MCF 10A (cell line): ENCODE measurements around the gene NDRG3. TPM values are rescaled to one million over a fixed set of nuclear protein-coding genes. Genes with fewer than 3 reads are reported as not detected.

ENCODE experiments used
- BruUV-seq: library from RNA; stranded (reverse); fragments of 400-500 nt; replicated peaks from 2 replicates; lab custom pipeline; 2021; lab: Mats Ljungman, UMichigan
- CTCF ChIA-PET: fragments of 300-600 bp; sonication (Branson Sonifier 250); formaldehyde crosslinking; extraction: SDS; loops from one replicate; lab custom pipeline; 2021; ENCODE audit warnings: antibody characterized with exemption, inconsistent platforms; lab: Yijun Ruan, JAX
- POLR2A ChIA-PET: fragments of 300-600, 350-650 bp; sonication (Branson Sonifier 250); formaldehyde crosslinking; extraction: SDS; loops from one replicate; lab custom pipeline; 2020; ENCODE audit warnings: antibody characterized with exemption, inconsistent platforms; lab: Yijun Ruan, JAX
- DNase-seq: peaks from one replicate; pipeline ENCODE4 v3.0.0-alpha.2; 2018; ENCODE audit not compliant: unreplicated experiment
- H3K27ac Mint-ChIP-seq: one replicate; pipeline ENCODE4 v1.8.0; 2022; ENCODE audit warnings: mild to moderate bottlenecking, low read depth, mixed read lengths; ENCODE audit not compliant: unreplicated experiment
- H3K27me3 Mint-ChIP-seq: one replicate; pipeline ENCODE4 v1.8.0; 2022; ENCODE audit warnings: mixed read lengths; ENCODE audit not compliant: insufficient read depth, unreplicated experiment
- H3K36me3 Mint-ChIP-seq: one replicate; pipeline ENCODE4 v1.8.0; 2022; ENCODE audit warnings: mild to moderate bottlenecking, moderate library complexity, mixed read lengths; ENCODE audit not compliant: insufficient read depth, unreplicated experiment
- H3K4me1 Mint-ChIP-seq: one replicate; pipeline ENCODE4 v1.8.0; 2022; ENCODE audit warnings: mixed read lengths; ENCODE audit not compliant: insufficient read depth, unreplicated experiment
- H3K4me3 Mint-ChIP-seq: one replicate; pipeline ENCODE4 v1.8.0; 2022; ENCODE audit warnings: mild to moderate bottlenecking, moderate library complexity, mixed read lengths; ENCODE audit not compliant: unreplicated experiment
- H3K9me3 Mint-ChIP-seq: one replicate; pipeline ENCODE4 v1.8.0; 2022; ENCODE audit warnings: mixed read lengths; ENCODE audit not compliant: unreplicated experiment
- intact Hi-C: fragments of 100-400 bp; cut with micrococcal nuclease; formaldehyde crosslinking; loops from 2 replicates; pipeline ENCODE4 v1.14.1; 2022
- total RNA-seq: library from RNA; stranded (reverse); gene quantifications from 2 replicates; pipeline ENCODE4 v1.2.3, GENCODE V29; 2022
- TF ChIP-seq, protein P1 (sequence below): fragments of 200-600 bp; IDR thresholded peaks from one replicate; pipeline ENCODE4 v1.8.0; 2022; ENCODE audit warnings: antibody characterized with exemption, mild to moderate bottlenecking; ENCODE audit not compliant: unreplicated experiment

Gene NDRG3
- total RNA-seq, 1 experiment from 2014 or later, result 10.3 TPM

DNA sequence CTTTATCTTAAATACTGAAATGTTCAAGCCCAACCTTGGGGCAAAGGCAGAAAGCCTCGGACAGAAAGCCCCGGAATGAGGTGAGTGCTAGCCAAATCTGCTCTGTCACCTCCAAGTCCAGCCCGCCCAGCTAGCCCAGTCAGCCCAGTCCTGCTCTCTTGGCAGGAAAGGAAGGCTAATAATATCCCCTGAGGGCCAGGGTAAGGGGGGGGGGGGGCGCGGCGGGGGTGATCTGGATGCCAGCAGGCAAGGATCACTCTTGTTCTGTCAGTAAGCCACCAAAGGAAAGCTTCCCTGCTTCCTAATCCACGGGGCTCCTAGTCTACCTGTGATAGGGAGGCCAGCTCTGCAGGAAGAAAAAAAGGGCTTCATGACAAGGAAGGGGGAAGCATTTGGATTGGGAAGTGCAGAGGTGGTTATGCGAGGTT is 1.1 kb downstream of the NDRG3 start:
- H3K27ac Mint-ChIP-seq, result no peak overlapping the region
- intact Hi-C loops, result no loop called here

DNA sequence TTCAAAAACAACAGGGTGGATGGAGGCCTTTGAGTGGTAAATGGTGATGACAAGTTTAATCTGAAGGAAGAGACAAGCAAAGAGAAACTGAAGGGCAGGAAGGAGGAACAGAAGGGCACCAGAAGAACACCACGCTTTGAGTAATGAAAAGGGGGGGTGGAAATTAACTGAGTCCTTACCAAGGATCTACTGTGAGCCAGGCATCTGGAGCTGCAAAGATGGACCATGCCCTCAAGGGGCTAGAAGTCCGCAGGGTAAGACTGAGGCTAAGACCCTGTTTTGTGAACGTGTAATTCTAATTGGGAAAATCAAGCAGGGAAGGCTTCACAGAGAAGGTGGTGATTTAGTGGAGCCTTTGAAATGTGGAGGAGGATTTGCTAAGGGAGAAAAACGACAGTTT is 1.6 kb downstream of the NDRG3 start:
- Mint-ChIP-seq H3K36me3 (peaks cover 7% of the 10 kb centered on the region), H3K4me3 (peak overlapping the region; percentile 86), H3K27me3 (no peaks in the 10 kb centered on the region), H3K27ac (no peak overlapping the region), H3K9me3 (no peaks in the 10 kb centered on the region), H3K4me1 (peaks cover 15% of the 10 kb centered on the region)
- intact Hi-C loops, result no loop called here
- TF ChIP-seq, protein P1, sequence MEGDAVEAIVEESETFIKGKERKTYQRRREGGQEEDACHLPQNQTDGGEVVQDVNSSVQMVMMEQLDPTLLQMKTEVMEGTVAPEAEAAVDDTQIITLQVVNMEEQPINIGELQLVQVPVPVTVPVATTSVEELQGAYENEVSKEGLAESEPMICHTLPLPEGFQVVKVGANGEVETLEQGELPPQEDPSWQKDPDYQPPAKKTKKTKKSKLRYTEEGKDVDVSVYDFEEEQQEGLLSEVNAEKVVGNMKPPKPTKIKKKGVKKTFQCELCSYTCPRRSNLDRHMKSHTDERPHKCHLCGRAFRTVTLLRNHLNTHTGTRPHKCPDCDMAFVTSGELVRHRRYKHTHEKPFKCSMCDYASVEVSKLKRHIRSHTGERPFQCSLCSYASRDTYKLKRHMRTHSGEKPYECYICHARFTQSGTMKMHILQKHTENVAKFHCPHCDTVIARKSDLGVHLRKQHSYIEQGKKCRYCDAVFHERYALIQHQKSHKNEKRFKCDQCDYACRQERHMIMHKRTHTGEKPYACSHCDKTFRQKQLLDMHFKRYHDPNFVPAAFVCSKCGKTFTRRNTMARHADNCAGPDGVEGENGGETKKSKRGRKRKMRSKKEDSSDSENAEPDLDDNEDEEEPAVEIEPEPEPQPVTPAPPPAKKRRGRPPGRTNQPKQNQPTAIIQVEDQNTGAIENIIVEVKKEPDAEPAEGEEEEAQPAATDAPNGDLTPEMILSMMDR, result no peak
- ChIA-PET CTCF (interaction anchor here (0.6 to 2.1 kb wide), 12 partner anchors 7 to 1441 kb away, joined by 3 to 14 read pairs (median 3); partner anchors contain the start of gene DSN1), POLR2A (interaction anchor here (0.5 to 3.2 kb wide), 15 partner anchors 8 to 496 kb away, joined by 3 to 43 read pairs (median 4); partner anchors contain the start of genes DSN1, RAB5IF and TGIF2)
- DNase-seq, result no peak
- no TSS peak for BruUV-seq

More for the DNA sequence above, 1.1 kb downstream of the NDRG3 start:
- peak overlapping the region; percentile 86 for H3K4me3 Mint-ChIP-seq
- DNase-seq, result peak; percentile 34
- POLR2A ChIA-PET, result interaction anchor here (0.5 to 3.2 kb wide), 15 partner anchors 9 to 497 kb away, joined by 3 to 43 read pairs (median 4); partner anchors contain the start of genes DSN1, RAB5IF and TGIF2
- H3K4me1 Mint-ChIP-seq, result peaks cover 15% of the 10 kb centered on the region
- no peaks in the 10 kb centered on the region for H3K9me3 Mint-ChIP-seq
- CTCF ChIA-PET, result interaction anchor here (0.6 to 2.2 kb wide), 14 partner anchors 8 to 1442 kb away, joined by 3 to 14 read pairs (median 4); partner anchors contain the start of genes DSN1 and RAB5IF
- TF ChIP-seq, protein P1, result no peak
- H3K27me3 Mint-ChIP-seq, result no peaks in the 10 kb centered on the region
- no TSS peak for BruUV-seq
- H3K36me3 Mint-ChIP-seq, result peaks cover 7% of the 10 kb centered on the region

DNA sequence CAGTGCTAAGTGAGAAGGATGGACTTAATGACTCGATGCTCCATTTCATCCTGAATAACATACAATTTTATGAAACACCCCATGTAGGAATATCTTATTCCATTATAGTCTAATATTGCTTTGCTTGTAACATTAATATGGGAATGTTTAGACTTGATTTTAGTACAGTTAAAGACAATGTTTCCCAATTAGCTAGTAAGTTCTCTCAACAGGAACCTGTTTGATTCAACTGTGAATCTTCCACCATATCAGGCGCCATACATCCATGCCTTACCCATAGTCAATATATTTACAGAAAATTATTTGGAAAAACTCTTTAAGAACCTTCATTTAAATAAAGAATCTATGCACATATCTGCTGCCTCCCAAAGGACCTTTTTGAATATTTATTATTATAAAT is 3.3 kb downstream of the NDRG3 start:
- ChIA-PET POLR2A (no interaction called here), CTCF (interaction anchor here (0.8 to 3.2 kb wide), 4 partner anchors 12 to 539 kb away, joined by 3 to 13 read pairs (median 3); partner anchors contain the start of gene RAB5IF)
- intact Hi-C loops, result no loop called here
- DNase-seq, result no peak
- Mint-ChIP-seq H3K4me3 (no peak overlapping the region), H3K36me3 (peaks cover 7% of the 10 kb centered on the region), H3K27me3 (no peaks in the 10 kb centered on the region), H3K27ac (no peak overlapping the region), H3K9me3 (no peaks in the 10 kb centered on the region), H3K4me1 (peaks cover 15% of the 10 kb centered on the region)
- TF ChIP-seq, protein P1, result no peak
- no TSS peak for BruUV-seq

DNA sequence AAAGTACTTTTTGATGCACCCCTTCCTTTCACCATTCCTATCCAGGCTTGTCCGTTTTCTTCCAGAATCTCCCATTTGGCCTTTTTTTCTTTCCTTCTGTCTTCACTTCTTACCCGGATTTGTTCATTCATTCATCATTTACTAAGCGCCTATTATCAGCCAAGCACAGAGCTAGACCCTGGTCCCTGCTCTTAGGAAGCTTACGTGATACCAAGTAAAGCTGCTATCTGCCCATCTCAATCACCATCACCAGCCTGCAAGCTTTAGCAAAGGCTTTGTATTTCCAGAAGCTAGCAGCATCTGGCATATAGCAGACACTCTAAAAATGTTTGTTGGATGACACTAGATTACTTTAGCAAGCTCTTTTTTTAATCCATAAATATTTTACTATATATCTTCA is 4.8 kb downstream of the NDRG3 start:
- Mint-ChIP-seq H3K36me3 (peaks cover 7% of the 10 kb centered on the region), H3K4me1 (peaks cover 15% of the 10 kb centered on the region), H3K27ac (no peak overlapping the region), H3K9me3 (no peaks in the 10 kb centered on the region), H3K4me3 (no peak overlapping the region), H3K27me3 (no peaks in the 10 kb centered on the region)
- TF ChIP-seq, protein P1, result no peak
- no peak for DNase-seq
- ChIA-PET CTCF (interaction anchor here (0.5 to 3.2 kb wide), 6 partner anchors 10 to 121 kb away, joined by 3 to 13 read pairs (median 3); no protein-coding TSS in a partner anchor), POLR2A (interaction anchor here (1.1 kb wide), 1 partner anchor 153 kb away, joined by 3 read pairs; no protein-coding TSS in a partner anchor)
- intact Hi-C loops, result no loop called here
- no TSS peak for BruUV-seq
